ENCODE data around the gene MEGF6. TPM values are rescaled to one million over a fixed set of nuclear protein-coding genes. Genes with fewer than 3 reads are reported as not detected.
A peak's percentile ranks its signal among the peaks of the same experiment; 100 is the strongest.

Gene MEGF6
- total RNA-seq, 1 donor from 2014 or later = 5.3 TPM

GRCh38 chr1:3530086-3530925, 81.0 kb downstream of the MEGF6 start:
- no peak for FAIRE-seq

GRCh38 chr1:3529099-3529729, 82.1 kb downstream of the MEGF6 start:
- DNase-seq (ENCODE audit: low spot score in 2 of 2) = peak in 1 of 2 donors; percentile 68
- no peak for FAIRE-seq

More at GRCh38 chr1:3530086-3530925, 81.0 kb downstream of the MEGF6 start:
- no peak for DNase-seq (ENCODE audit: low spot score in 2 of 2)

- FAIRE-seq (no peak), DNase-seq (ENCODE audit: low spot score in 2 of 2) (no peak)
Measured at GRCh38 chr1:3527774-3528173, 83.5 kb downstream of the MEGF6 start.

GRCh38 chr1:3525551-3526482, 85.5 kb downstream of the MEGF6 start:
- FAIRE-seq = no peak
- DNase-seq (ENCODE audit: low spot score in 2 of 2) = no peak

- DNase-seq (ENCODE audit: low spot score in 2 of 2) (no peak), FAIRE-seq (no peak)
Measured at GRCh38 chr1:3524556-3525203, 86.6 kb downstream of the MEGF6 start.

GRCh38 chr1:3523980-3524379, 87.3 kb downstream of the MEGF6 start:
- FAIRE-seq (no peak), DNase-seq (ENCODE audit: low spot score in 2 of 2) (no peak)

GRCh38 chr1:3522564-3523265, 88.6 kb downstream of the MEGF6 start:
- FAIRE-seq = no peak
- no peak for DNase-seq (ENCODE audit: low spot score in 2 of 2)

GRCh38 chr1:3522112-3522511, 89.2 kb downstream of the MEGF6 start:
- FAIRE-seq = no peak
- DNase-seq (ENCODE audit: low spot score in 2 of 2) = no peak

- FAIRE-seq (no peak), DNase-seq (ENCODE audit: low spot score in 2 of 2) (no peak)
Measured at GRCh38 chr1:3521426-3521825, 89.9 kb downstream of the MEGF6 start.

- no peak for FAIRE-seq
- DNase-seq (ENCODE audit: low spot score in 2 of 2) = no peak
Measured at GRCh38 chr1:3520419-3521378, 90.6 kb downstream of the MEGF6 start.

- FAIRE-seq = no peak
- no peak for DNase-seq (ENCODE audit: low spot score in 2 of 2)
Measured at GRCh38 chr1:3519301-3519885, 91.9 kb downstream of the MEGF6 start.

- DNase-seq (ENCODE audit: low spot score in 2 of 2) = peak in 1 of 2 donors; percentile 45
- FAIRE-seq = no peak
Measured at GRCh38 chr1:3518756-3519155, 92.6 kb downstream of the MEGF6 start.

- DNase-seq (ENCODE audit: low spot score in 2 of 2) (no peak), FAIRE-seq (no peak)
Measured at GRCh38 chr1:3518256-3518655, 93.1 kb downstream of the MEGF6 start.

GRCh38 chr1:3516911-3517675, 94.2 kb downstream of the MEGF6 start:
- FAIRE-seq (no peak), DNase-seq (ENCODE audit: low spot score in 2 of 2) (no peak)

- FAIRE-seq (no peak), DNase-seq (ENCODE audit: low spot score in 2 of 2) (no peak)
Measured at GRCh38 chr1:3516481-3516869, 94.8 kb downstream of the MEGF6 start.

- FAIRE-seq = no peak
- no peak for DNase-seq (ENCODE audit: low spot score in 2 of 2)
Measured at GRCh38 chr1:3515774-3516480, 95.4 kb downstream of the MEGF6 start.

- DNase-seq (ENCODE audit: low spot score in 2 of 2) = no peak
- no peak for FAIRE-seq
Measured at GRCh38 chr1:3515272-3515671, 96.0 kb downstream of the MEGF6 start.

All from frontal cortex (tissue), 4 donors.